ENCODE results near the gene TSLP. TPM values are rescaled to one million over a fixed set of nuclear protein-coding genes. Genes with fewer than 3 reads are reported as not detected.

Gene TSLP
- total RNA-seq, 1 donor from 2014 or later: 1.7 TPM

DNA sequence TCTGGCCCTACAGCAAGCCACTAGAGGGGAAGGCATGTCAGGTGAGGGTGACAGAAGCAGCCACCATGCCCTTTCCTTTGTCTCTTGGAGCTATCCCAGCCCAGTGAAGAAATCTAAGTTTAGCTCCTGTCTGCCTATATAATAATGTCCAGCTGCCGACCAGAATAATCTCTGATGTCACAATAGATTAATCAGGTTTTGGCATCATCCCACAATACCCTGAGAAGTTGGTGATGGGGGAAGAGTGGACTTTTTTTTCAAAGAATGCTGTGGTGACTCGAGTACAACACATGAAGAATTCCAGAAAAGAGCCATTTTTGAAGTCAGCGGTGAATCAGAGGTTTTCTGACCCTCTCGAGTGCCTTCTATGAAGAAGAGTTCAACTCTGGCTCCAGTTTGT is 1.7 kb upstream of the TSLP start:
- H3K27me3 ChIP-seq: peaks cover 24% of the 10 kb centered on the region

DNA sequence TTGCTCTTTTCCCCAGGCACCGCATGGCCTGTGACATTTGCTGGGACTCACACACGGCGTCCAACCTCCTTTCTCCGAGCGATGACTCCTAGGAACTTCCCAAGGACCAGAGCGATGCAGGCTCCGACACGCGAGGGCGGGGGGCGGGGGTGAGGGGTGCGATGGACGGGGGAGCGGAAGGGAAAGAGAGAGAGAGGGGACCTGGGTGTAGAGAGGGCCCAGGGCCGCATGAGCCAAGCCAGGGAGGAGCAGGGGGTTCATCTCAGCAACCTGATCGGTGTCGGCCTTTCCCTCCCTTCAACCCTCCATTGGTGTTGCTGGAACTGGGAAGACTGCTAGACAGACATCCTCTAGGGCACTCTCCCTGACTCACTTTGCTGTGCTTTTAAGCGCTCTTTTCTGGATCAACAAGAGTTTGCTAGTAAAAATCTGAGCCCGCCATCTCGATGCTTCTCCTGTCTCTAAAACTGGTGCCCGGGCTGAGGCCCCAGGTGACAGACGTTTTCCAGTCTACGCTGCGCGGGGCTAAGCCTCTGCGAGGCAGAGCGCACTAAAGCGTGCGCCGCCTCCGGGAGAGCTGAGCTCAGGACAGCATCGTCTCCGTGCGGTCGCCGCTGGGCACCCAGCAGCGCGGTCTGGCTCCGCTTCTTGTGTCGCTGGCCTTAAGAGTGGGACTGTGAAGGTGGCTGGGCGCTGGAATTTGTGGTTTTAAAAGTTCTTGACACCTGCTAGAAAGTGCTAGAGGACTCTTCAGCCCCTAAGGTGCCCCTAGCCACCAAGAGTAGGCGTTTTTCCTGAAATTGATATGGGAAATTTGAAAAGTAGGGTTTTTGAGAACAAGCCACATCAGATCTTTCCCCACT is 1.0 kb upstream of the TSLP start:
- Histone ChIP-seq H3K27me3 (peaks cover 24% of the 10 kb centered on the region), H3K36me3 (no peaks in the 10 kb centered on the region), H3K4me3 (no peak overlapping the region), H3K27ac (no peak overlapping the region), H3K4me1 (peaks cover 20% of the 10 kb centered on the region), H3K9me3 (no peaks in the 10 kb centered on the region)
- DNase-seq (peak; percentile 71), ATAC-seq (peak; percentile 50)
- intact Hi-C loops (cut with DNase I): no loop called here
- TF ChIP-seq, protein P1, sequence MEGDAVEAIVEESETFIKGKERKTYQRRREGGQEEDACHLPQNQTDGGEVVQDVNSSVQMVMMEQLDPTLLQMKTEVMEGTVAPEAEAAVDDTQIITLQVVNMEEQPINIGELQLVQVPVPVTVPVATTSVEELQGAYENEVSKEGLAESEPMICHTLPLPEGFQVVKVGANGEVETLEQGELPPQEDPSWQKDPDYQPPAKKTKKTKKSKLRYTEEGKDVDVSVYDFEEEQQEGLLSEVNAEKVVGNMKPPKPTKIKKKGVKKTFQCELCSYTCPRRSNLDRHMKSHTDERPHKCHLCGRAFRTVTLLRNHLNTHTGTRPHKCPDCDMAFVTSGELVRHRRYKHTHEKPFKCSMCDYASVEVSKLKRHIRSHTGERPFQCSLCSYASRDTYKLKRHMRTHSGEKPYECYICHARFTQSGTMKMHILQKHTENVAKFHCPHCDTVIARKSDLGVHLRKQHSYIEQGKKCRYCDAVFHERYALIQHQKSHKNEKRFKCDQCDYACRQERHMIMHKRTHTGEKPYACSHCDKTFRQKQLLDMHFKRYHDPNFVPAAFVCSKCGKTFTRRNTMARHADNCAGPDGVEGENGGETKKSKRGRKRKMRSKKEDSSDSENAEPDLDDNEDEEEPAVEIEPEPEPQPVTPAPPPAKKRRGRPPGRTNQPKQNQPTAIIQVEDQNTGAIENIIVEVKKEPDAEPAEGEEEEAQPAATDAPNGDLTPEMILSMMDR (IDR thresholded peaks at IDR 0.05): no peak

More for the DNA sequence above, 1.7 kb upstream of the TSLP start:
- Histone ChIP-seq H3K9me3 (no peaks in the 10 kb centered on the region), H3K36me3 (no peaks in the 10 kb centered on the region), H3K27ac (no peak overlapping the region), H3K4me1 (peaks cover 15% of the 10 kb centered on the region), H3K4me3 (no peak overlapping the region)
- DNase-seq (no peak), ATAC-seq (no peak)
- TF ChIP-seq, protein P1 (IDR thresholded peaks at IDR 0.05): no peak
- intact Hi-C loops (cut with DNase I): no loop called here

DNA sequence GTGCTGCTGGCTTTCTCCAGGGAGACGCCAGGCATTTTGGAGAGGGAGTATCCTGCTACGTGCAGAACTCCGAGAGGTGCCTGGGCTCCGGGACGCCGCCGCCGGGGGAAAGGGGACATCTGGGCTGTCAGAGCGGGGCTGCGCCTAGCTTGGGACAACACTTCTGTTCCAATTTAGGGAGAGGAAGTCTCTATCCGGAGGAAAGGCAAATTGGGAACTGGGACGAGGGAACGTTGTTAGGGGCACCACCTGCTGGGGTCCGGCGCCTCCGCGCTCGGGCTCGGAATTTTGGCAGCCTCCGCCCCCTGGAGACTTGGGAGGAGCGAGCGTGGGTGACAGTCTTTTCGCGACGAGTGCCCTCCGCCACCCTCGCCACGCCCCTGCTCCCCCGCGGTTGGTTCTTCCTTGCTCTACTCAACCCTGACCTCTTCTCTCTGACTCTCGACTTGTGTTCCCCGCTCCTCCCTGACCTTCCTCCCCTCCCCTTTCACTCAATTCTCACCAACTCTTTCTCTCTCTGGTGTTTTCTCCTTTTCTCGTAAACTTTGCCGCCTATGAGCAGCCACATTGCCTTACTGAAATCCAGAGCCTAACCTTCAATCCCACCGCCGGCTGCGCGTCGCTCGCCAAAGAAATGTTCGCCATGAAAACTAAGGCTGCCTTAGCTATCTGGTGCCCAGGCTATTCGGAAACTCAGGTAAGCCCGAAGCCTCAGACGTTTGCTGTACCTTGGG is 1.6 kb downstream of the TSLP start:
- H3K9me3 ChIP-seq: no peaks in the 10 kb centered on the region
- H3K4me3 ChIP-seq: peak overlapping the region; percentile 55
- H3K27ac ChIP-seq: no peak overlapping the region
- H3K36me3 ChIP-seq: no peaks in the 10 kb centered on the region
- intact Hi-C loops (cut with DNase I): no loop called here
- DNase-seq: peak; percentile 85
- peaks cover 21% of the 10 kb centered on the region for H3K27me3 ChIP-seq
- peak; percentile 90 for ATAC-seq
- TF ChIP-seq, protein P1 (IDR thresholded peaks at IDR 0.05): no peak
- H3K4me1 ChIP-seq: peaks cover 28% of the 10 kb centered on the region

DNA sequence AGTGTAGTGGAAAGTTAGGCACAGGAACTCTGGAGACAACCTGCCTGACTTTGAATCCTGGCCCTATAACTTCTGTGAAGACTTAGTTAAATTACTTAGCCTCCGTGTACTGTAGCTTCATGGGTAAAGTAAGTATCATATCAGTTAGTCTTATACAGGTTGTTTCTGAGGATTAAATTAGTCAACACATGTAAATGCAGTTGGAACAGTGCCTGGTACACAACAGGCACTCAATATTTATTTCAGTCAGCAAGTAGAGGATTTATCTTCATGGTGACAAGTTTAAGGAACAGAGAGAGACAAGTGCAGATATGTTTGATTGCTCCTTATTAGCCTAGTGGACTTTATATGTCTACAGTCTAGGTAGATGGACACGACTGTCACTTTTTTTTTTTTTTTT is 2.7 kb downstream of the TSLP start:
- DNase-seq (no peak), ATAC-seq (no peak)
- intact Hi-C loops (cut with DNase I): no loop called here
- H3K36me3 ChIP-seq: no peaks in the 10 kb centered on the region
- no peaks in the 10 kb centered on the region for H3K9me3 ChIP-seq
- TF ChIP-seq, protein P1 (IDR thresholded peaks at IDR 0.05): no peak
- peak overlapping the region; percentile 55 for H3K4me3 ChIP-seq
- no peak overlapping the region for H3K27ac ChIP-seq
- H3K27me3 ChIP-seq: peaks cover 10% of the 10 kb centered on the region
- H3K4me1 ChIP-seq: peaks cover 28% of the 10 kb centered on the region

DNA sequence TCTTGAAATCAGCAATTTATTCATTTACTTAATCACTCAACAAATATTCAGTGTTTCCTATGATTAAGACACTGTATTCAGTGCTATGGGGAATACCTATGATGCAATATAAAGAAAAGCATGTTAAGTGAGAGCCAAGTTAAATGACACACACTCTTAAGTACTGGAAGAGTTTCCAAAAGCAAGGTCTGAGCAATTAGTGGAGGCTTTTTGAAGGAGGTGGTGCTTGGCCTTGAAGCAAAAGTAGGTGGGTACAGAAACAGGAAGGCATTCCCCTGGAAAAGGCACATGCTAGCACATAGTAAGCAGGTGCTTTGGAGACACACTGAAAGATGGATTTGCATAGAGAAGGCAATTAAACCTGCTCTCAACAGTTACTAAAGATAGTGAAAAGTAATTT is 4.0 kb downstream of the TSLP start:
- ATAC-seq: peak; percentile 74
- Histone ChIP-seq H3K36me3 (no peaks in the 10 kb centered on the region), H3K4me3 (no peak overlapping the region), H3K9me3 (no peaks in the 10 kb centered on the region), H3K27ac (no peak overlapping the region), H3K27me3 (peaks cover 5% of the 10 kb centered on the region), H3K4me1 (peaks cover 26% of the 10 kb centered on the region)
- TF ChIP-seq, protein P1 (IDR thresholded peaks at IDR 0.05): no peak
- intact Hi-C loops (cut with DNase I): no loop called here
- no peak for DNase-seq
